Erythroblast (primary cell): ENCODE data around the gene SNX21.

Experiments
- GATA1 ChIP-seq: IDR thresholded peaks from 2 replicates; pipeline ENCODE4 v1.6.1; 2011; ENCODE audit warnings: low read depth, mild to moderate bottlenecking, control low read depth, low read length, moderate library complexity
- POLR2A ChIP-seq: IDR thresholded peaks from 2 replicates; pipeline ENCODE4 v1.6.1; 2011; ENCODE audit warnings: mild to moderate bottlenecking, low read length

DNA sequence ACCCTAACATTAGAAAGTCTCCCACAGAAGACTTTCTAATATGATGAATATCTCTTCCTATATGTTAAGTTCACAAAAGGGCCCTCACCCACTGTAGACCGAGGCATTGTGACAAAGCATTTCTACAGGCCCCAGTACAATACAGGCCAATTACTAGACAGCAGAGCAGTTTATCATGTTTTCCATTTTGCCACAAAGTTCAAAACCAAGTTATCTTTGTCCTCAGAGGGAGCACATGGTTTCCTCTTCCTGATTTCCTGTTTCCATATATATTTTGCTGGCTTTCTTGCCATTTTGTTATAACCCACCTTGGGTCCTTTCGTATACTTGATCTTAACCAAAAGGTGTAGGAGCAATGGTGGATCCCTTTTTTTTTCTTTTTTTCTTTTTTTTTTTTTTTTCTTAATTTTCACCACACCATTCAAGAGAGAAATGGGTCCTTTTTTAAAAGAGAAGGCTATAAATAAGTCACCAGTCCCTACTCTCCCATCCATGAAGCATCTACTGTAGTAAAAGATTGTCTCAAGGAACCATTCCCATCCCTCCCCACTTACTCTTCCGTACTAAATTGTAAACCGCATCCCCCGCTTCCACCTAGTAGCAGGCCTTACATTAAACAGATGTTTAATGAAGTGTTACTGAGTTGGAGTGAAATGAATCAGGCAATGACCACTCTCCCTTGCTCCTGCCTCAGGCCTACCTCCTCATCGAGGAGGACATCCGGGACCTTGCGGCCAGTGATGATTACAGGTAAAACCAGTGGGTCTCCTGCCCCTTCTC, 23.2 kb upstream of the SNX21 start:
- TF ChIP-seq POLR2A (no peak), GATA1 (no peak)
